MM.1S (cell line): Measurements from ENCODE around the gene HEXIM2.

Experiments used
- EZH2 ChIP-seq: fragments of 300-600 bp; sonication (generic); optimal IDR thresholded peaks from 2 replicates; pipeline ENCODE3; 2017; ENCODE audit warnings: low read depth, mild to moderate bottlenecking, antibody characterized with exemption, low read length, mixed read lengths
- TF ChIP-seq, protein P1 (sequence below): fragments of 300-600 bp; sonication (generic); IDR thresholded peaks from 2 replicates; pipeline ENCODE4 v1.5.1; 2016; ENCODE audit warnings: antibody characterized with exemption, low read length, mixed read lengths

DNA sequence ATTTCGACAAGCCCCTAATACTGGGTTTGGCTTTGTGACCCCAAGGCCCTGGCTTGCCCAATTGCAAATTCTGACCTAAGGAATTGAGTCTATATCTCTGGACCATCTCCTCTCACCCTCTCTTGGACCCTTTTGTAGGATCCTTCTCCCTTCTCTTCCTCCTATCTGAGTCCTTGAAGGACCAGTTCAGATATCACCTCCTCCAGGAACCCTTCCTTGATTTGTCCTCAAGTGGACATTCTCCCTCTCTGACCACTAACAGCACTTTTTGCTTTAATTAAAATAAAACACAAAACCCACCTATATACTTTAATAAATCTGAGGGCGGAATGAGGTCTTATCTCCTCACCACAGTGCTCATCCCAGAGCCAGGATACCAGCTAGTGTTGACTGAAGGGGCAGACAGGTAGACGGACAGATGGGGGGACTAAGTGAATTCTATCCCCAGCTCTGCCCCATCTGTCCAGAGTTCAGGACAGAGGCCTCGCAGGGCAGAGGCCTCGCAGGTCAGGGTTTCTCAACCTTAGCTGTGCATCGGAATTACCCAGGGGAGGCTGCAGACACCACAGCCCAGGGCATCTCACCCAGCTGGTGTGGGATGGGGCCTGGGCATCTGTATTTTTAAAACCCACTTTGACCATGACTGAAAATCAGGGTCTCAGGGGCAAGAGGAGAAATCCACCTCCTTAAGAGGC lies 38.5 kb upstream of the HEXIM2 start:
- TF ChIP-seq, protein P1, sequence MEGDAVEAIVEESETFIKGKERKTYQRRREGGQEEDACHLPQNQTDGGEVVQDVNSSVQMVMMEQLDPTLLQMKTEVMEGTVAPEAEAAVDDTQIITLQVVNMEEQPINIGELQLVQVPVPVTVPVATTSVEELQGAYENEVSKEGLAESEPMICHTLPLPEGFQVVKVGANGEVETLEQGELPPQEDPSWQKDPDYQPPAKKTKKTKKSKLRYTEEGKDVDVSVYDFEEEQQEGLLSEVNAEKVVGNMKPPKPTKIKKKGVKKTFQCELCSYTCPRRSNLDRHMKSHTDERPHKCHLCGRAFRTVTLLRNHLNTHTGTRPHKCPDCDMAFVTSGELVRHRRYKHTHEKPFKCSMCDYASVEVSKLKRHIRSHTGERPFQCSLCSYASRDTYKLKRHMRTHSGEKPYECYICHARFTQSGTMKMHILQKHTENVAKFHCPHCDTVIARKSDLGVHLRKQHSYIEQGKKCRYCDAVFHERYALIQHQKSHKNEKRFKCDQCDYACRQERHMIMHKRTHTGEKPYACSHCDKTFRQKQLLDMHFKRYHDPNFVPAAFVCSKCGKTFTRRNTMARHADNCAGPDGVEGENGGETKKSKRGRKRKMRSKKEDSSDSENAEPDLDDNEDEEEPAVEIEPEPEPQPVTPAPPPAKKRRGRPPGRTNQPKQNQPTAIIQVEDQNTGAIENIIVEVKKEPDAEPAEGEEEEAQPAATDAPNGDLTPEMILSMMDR = no peak
- no peak for TF ChIP-seq EZH2
